SK-N-SH (cell line): ENCODE results near the gene PLEKHG2.

Source experiments
- CTCF ChIP-seq: fragments of 200-600 bp; sonication (generic); IDR thresholded peaks from 2 replicates; pipeline ENCODE4 v1.6.1; 2017; ENCODE audit warnings: antibody characterized with exemption, mild to moderate bottlenecking, moderate library complexity
- GATA2 ChIP-seq: sonication (generic); formaldehyde crosslinking; IDR thresholded peaks from 2 replicates; pipeline ENCODE4 v1.5.0; 2020; ENCODE audit warnings: mild to moderate bottlenecking, missing genetic modification reagents

- TF ChIP-seq CTCF, result no peak
- no peak for TF ChIP-seq GATA2 (CRISPR knock-in tag)
Measured at GRCh38 chr19:39408392-39409207, 3.9 kb upstream of the PLEKHG2 start.
